KMS-11 (cell line): ENCODE measurements around the gene FTCDNL1.

Experiments
- H2AFZ ChIP-seq: fragments of 200-600 bp; sonication (generic); 2 replicates; pipeline ENCODE4 v1.6.1; 2016; ENCODE audit warnings: antibody characterized with exemption, mixed run types, low read depth
- H3K27ac ChIP-seq: fragments of 200-600 bp; sonication (generic); 2 replicates; pipeline ENCODE4 v1.6.1; 2016; ENCODE audit warnings: mild to moderate bottlenecking, mixed run types
- H3K27me3 ChIP-seq: fragments of 200-600 bp; sonication (generic); 2 replicates; pipeline ENCODE4 v1.6.1; 2017; ENCODE audit warnings: mild to moderate bottlenecking, low read depth, mixed run types, moderate library complexity; ENCODE audit not compliant: insufficient read depth
- H3K36me3 ChIP-seq: fragments of 200-600 bp; sonication (generic); 2 replicates; pipeline ENCODE4 v1.6.1; 2017; ENCODE audit warnings: mild to moderate bottlenecking, mixed run types; ENCODE audit not compliant: insufficient read depth
- H3K4me1 ChIP-seq: fragments of 200-600 bp; sonication (generic); 2 replicates; pipeline ENCODE4 v1.6.1; 2016; ENCODE audit warnings: mild to moderate bottlenecking, low read depth, mixed run types; ENCODE audit not compliant: poor library complexity, severe bottlenecking
- H3K4me2 ChIP-seq: fragments of 200-600 bp; sonication (generic); 2 replicates; pipeline ENCODE4 v1.7.0; 2016; ENCODE audit warnings: mild to moderate bottlenecking, mixed run types
- H3K4me3 ChIP-seq: fragments of 200-600 bp; sonication (generic); IDR thresholded peaks from 2 replicates; pipeline ENCODE4 v1.6.1; 2017; ENCODE audit warnings: low read depth, low read length, mixed read lengths; ENCODE audit not compliant: insufficient read depth
- H3K79me2 ChIP-seq: fragments of 200-600 bp; sonication (generic); 2 replicates; pipeline ENCODE4 v1.6.1; 2016; ENCODE audit warnings: low read depth, mixed run types; ENCODE audit not compliant: insufficient read depth
- H3K9ac ChIP-seq: fragments of 200-600 bp; sonication (generic); 2 replicates; pipeline ENCODE4 v1.6.1; 2016; ENCODE audit warnings: mild to moderate bottlenecking, mixed run types
- H4K20me1 ChIP-seq: fragments of 200-600 bp; sonication (generic); 2 replicates; pipeline ENCODE4 v1.6.1; 2016; ENCODE audit warnings: mild to moderate bottlenecking, mixed run types; ENCODE audit not compliant: insufficient read depth
- TF ChIP-seq, protein P1 (sequence below): fragments of 200-600 bp; sonication (generic); conservative IDR thresholded peaks from 2 replicates; pipeline ENCODE4 v1.6.1; 2017; ENCODE audit warnings: low read depth, mild to moderate bottlenecking, antibody characterized with exemption, low read length, moderate library complexity, mixed read lengths

The FTCDNL1 gene

DNA sequence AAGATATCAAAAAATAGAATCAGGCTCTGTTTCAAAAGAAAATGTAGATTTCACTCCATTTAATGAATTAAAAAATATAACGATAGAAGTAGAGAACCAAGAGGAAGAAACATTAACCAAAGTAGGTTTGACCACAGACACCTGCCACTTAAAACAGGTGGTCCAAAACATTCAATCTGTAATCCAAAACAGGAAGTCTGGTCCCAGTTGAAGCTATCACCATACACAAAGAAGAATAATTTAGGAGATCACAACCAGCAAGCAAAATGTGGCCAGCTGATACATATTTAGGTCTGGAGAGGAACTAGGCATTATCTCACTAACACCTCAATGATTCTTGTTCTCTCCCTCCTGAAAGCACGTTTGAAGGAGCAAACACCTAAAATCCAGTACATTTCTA, 73.1 kb downstream of the FTCDNL1 start:
- no peak overlapping the region for H3K9ac ChIP-seq
- H3K27ac ChIP-seq = no peak overlapping the region
- no peak overlapping the region for H2AFZ ChIP-seq
- H4K20me1 ChIP-seq = no peaks in the 10 kb centered on the region
- no peak overlapping the region for H3K4me3 ChIP-seq
- no peaks in the 10 kb centered on the region for H3K79me2 ChIP-seq
- H3K36me3 ChIP-seq = no peaks in the 10 kb centered on the region
- TF ChIP-seq, protein P1, sequence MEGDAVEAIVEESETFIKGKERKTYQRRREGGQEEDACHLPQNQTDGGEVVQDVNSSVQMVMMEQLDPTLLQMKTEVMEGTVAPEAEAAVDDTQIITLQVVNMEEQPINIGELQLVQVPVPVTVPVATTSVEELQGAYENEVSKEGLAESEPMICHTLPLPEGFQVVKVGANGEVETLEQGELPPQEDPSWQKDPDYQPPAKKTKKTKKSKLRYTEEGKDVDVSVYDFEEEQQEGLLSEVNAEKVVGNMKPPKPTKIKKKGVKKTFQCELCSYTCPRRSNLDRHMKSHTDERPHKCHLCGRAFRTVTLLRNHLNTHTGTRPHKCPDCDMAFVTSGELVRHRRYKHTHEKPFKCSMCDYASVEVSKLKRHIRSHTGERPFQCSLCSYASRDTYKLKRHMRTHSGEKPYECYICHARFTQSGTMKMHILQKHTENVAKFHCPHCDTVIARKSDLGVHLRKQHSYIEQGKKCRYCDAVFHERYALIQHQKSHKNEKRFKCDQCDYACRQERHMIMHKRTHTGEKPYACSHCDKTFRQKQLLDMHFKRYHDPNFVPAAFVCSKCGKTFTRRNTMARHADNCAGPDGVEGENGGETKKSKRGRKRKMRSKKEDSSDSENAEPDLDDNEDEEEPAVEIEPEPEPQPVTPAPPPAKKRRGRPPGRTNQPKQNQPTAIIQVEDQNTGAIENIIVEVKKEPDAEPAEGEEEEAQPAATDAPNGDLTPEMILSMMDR = no peak
- H3K27me3 ChIP-seq = no peaks in the 10 kb centered on the region
- H3K4me2 ChIP-seq = no peak overlapping the region
- H3K4me1 ChIP-seq = peaks cover 13% of the 10 kb centered on the region

DNA sequence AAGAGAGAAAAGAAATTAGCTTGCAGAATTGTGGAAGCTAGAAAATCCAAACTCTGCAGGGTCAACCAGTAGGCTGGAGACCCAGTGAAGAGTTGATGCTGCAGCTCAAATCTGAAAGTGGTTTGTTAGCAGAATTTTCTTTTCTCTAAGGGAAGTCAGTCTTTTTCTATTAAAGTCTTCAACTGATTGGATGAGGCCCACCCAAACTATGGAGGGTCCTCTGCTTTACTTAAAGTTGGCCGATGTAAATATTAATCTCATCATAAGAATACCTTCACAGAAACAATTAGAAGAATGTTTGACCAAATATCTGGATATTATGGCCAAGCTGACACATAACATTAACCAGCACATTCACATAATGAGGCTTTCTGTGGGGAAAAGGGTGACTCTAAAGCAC, 73.7 kb downstream of the FTCDNL1 start:
- H2AFZ ChIP-seq = no peak overlapping the region

DNA sequence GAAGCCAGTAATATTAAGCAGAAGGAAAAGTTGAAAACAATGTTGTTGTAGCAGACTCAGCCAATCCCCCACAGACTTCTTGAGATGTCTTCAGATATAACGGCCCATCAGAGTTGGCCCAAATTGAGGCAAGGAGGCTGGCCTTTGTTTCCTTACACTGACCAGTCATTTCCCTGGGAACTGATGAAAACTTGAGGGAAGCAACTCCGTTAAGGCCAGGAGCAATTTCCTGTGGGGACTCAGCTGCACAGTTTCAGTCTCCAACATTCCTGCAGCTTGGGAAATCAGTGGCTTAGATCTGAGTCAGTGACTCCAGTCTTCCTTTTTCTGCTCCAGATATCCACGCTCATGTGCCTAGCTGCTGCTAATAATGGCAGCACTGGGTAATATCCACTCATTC, 75.7 kb downstream of the FTCDNL1 start:
- H3K79me2 ChIP-seq = no peaks in the 10 kb centered on the region
- H3K27me3 ChIP-seq = no peaks in the 10 kb centered on the region
- no peaks in the 10 kb centered on the region for H4K20me1 ChIP-seq
- H2AFZ ChIP-seq = no peak overlapping the region
- no peak overlapping the region for H3K4me3 ChIP-seq
- no peak overlapping the region for H3K9ac ChIP-seq
- no peak overlapping the region for H3K27ac ChIP-seq
- no peak overlapping the region for H3K4me2 ChIP-seq
- TF ChIP-seq, protein P1 = no peak
- peaks cover 3% of the 10 kb centered on the region for H3K4me1 ChIP-seq
- H3K36me3 ChIP-seq = no peaks in the 10 kb centered on the region

More for the DNA sequence above, 73.7 kb downstream of the FTCDNL1 start:
- H3K36me3 ChIP-seq = no peaks in the 10 kb centered on the region
- TF ChIP-seq, protein P1 = no peak
- H4K20me1 ChIP-seq = no peaks in the 10 kb centered on the region
- H3K9ac ChIP-seq = no peak overlapping the region
- no peaks in the 10 kb centered on the region for H3K27me3 ChIP-seq
- H3K27ac ChIP-seq = no peak overlapping the region
- H3K4me3 ChIP-seq = no peak overlapping the region
- H3K79me2 ChIP-seq = no peaks in the 10 kb centered on the region
- no peak overlapping the region for H3K4me2 ChIP-seq
- H3K4me1 ChIP-seq = peaks cover 13% of the 10 kb centered on the region

DNA sequence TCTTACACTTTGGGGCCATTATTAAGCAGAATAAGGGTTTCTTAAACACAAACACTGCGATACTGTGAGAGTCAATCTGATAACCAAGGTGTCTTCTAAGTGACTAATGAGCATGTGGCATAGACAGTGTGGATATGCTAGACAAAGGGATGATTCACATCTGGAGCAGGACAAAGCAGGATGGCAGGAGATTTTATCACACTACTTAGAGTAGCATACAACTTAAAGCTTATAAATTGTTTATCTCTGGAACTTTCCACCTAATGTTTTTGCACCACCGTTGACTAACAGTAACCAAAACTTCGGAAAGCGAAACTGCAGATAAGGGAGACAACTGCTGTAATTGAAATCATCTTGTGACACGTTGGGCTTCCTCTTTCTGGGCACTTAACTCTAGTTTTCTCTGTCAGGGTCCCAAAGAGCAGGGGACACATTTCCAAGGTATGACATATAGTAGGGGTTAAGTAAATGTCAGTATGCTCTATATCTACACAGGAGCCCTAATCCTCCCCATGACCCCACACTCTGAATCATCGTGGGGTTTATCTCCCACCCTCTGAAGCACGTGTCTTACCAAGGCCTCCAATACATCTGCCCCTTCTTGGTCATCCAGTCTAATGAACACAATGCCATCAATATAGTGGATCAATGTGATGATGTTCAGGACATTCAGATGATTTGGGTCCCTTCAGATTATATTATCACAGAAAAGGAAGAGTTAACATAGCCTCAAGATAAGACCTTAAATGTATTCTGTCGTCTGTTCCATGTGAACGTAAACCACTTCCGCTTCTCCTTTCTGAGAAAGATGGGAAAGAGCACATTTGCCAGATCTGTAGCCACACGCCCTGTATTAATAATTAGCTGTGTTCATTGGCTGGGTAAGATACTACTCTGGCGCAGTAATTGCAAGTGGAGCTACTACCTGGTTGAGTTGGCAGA, 78.7 kb downstream of the FTCDNL1 start:
- Histone ChIP-seq H3K4me1 (no peaks in the 10 kb centered on the region), H3K79me2 (no peaks in the 10 kb centered on the region), H3K27ac (no peak overlapping the region), H2AFZ (no peak overlapping the region), H4K20me1 (no peaks in the 10 kb centered on the region), H3K4me3 (no peak overlapping the region), H3K36me3 (no peaks in the 10 kb centered on the region), H3K27me3 (no peaks in the 10 kb centered on the region), H3K4me2 (no peak overlapping the region), H3K9ac (no peak overlapping the region)
- TF ChIP-seq, protein P1 = no peak
